Sigmoid colon (tissue), 7 donors: ENCODE data around the gene SPIRE1. TPM values are rescaled to one million over a fixed set of nuclear protein-coding genes. Genes with fewer than 3 reads are reported as not detected.
A peak's percentile ranks its signal among the peaks of the same experiment; 100 is the strongest.

ENCODE experiments used
- DNase-seq: peaks from one replicate; pipeline ENCODE4 v3.0.0-alpha.2; 2019
- H3K27ac ChIP-seq, 4 donors: fragments of 200-600 bp; sonication (generic); one replicate each; pipeline ENCODE4 v1.5.1; 2016 to 2019; ENCODE audit warnings: mild to moderate bottlenecking in 1 of 4
- H3K27me3 ChIP-seq, 3 donors: fragments of 200-600 bp; sonication (generic); one replicate each; pipeline ENCODE4 v1.5.1; 2019; ENCODE audit warnings: mild to moderate bottlenecking in 1 of 3
- H3K36me3 ChIP-seq, 4 donors: fragments of 200-600 bp; sonication (generic); one replicate each; pipeline ENCODE4 v1.5.1; 2016 to 2019
- H3K4me1 ChIP-seq, 4 donors: fragments of 200-600 bp; sonication (generic); one replicate each; pipeline ENCODE4 v1.5.1; 2017 to 2019
- H3K4me3 ChIP-seq, 4 donors: fragments of 200-600 bp; sonication (generic); one replicate each; pipeline ENCODE4 v1.5.1; 2017 to 2019; ENCODE audit warnings: mild to moderate bottlenecking in 2 of 4, moderate library complexity in 1 of 4
- H3K9me3 ChIP-seq, 4 donors: fragments of 200-600 bp in 3 of 4; sonication (generic) in 3 of 4; one replicate each; pipeline versions ENCODE4 v1.5.1 to v1.6.1; 2013 to 2019
- CTCF ChIP-seq, 4 experiments: fragments of 450-650 bp in 3 of 4; fragments of 200-600 bp in 1 of 4; IDR thresholded peaks; one replicate each; pipeline ENCODE4 v1.5.1; 2016 to 2019; ENCODE audit warnings: antibody characterized with exemption in 4 of 4, mild to moderate bottlenecking in 3 of 4, moderate library complexity in 2 of 4
- EP300 ChIP-seq, 4 donors: sonication (generic); formaldehyde crosslinking; IDR thresholded peaks; one replicate each; pipeline ENCODE4 v1.6.1; 2017; ENCODE audit warnings: antibody characterized with exemption in 4 of 4
- POLR2A ChIP-seq, 2 donors: fragments of 450-650 bp; IDR thresholded peaks; one replicate each; pipeline ENCODE4 v1.6.1; 2016; ENCODE audit warnings: antibody characterized with exemption in 2 of 2, mild to moderate bottlenecking in 2 of 2, moderate library complexity in 2 of 2
- POLR2AphosphoS5 ChIP-seq, 4 donors: sonication (generic); formaldehyde crosslinking; IDR thresholded peaks; one replicate each; pipeline ENCODE4 v1.6.1; 2017; ENCODE audit warnings: antibody characterized with exemption in 4 of 4
- WGBS, 2 donors: extraction: QIAGEN DNeasy Blood & Tissue Kit; methylation state at CpG; one replicate each; pipeline ENCODE4 v1.1.7; 2013; 5-methylcytosine and 5-hydroxymethylcytosine counted together
- intact Hi-C: fragments of 100-400 bp; cut with DNase I; formaldehyde crosslinking; loops from one replicate; pipeline ENCODE4 v1.15.1; 2023
- polyA plus RNA-seq, 3 donors: library from polyadenylated mRNA; stranded (reverse); fragments of 200-250 nt; gene quantifications; one replicate each; pipeline ENCODE4 v1.2.3, GENCODE V29; 2013
- total RNA-seq, 4 donors: library from RNA; depleted of rRNA; stranded (reverse); fragments of >200 nt; gene quantifications; one replicate each; pipeline ENCODE4 v1.1.0, GENCODE V29; 2016
- donor health status: healthy with polysubstance abuse.
- donor health status: Bipolar disorder and iron deficiency.
- donor health status: healthy.

SPIRE1 gene
- 10 to 100 TPM; 22.7 to 31.6 (median 24.8) TPM for total RNA-seq
- 1 to 10 TPM; 2.1 to 5.4 (median 3.5) TPM for polyA plus RNA-seq

DNA sequence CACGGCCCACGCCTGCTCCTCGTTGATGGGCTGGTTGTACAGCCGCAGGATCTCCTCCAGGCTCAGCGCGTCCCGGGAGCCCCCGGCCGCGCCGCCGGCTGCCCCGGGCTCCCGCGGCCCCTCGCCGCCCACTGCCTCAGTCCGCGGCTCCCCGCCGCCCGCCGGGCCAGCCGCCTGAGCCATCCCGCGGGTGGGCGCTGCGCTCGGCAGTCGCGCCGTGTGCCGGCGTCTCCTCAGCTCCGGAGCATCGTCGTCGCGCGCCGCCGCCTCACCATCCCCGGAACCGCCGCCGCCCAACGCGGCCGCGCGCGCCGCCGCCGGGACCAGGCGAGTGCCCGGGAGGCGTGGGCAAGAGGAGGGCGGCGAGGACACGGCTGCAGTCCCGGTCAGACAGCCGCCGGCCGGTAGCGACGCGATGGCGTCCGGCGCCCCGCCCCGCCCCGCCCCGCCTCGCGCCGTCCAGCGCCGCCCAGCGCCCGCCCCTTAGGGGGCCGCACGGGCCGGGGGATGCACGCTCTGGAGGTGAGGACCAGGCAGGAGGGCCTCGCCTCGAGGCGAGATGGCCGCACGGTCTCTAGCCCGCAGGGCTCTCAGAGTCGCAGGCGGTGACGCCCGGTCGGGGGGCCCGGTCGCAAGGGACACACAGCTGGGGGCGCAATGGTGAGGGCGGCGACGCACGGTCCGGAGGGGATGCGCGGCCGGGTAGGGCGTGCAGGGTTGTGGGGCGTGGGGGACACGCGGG is at the start of gene SPIRE1:
TSS of gene SPIRE1 (minus strand) at position 424 of the 742 bp plus-strand sequence. CDS start at position 183, 241 bp downstream.
- intact Hi-C loops, result loop anchor here (5.0 to 10.0 kb wide), 5 partner anchors 224 to 803 kb away; partner anchors contain the start of genes AFG3L2, CHMP1B, PRELID3A and PTPN2
- peak; percentile 86 for DNase-seq
- Histone ChIP-seq H3K4me3 (peak within 1 kb of the TSS; percentile 72 to 92 (median 82)), H3K4me1 (peaks cover 0 to 25% (median 12%) of the 10 kb centered on the region in 4 donors), H3K27me3 (no peaks in the 10 kb centered on the region), H3K9me3 (no peaks in the 10 kb centered on the region), H3K36me3 (no peaks in the 10 kb centered on the region), H3K27ac (peak within 1 kb of the TSS; percentile 98)
- 1% methylated on average over 112 of the region's 112 CpGs for WGBS, 2 donors
- TF ChIP-seq CTCF (IDR thresholded peaks at IDR 0.05) (no peak), POLR2A (IDR thresholded peaks at IDR 0.05) (no peak), POLR2AphosphoS5 (IDR thresholded peaks at IDR 0.05) (peak in 3 of 4 donors; percentile 56 to 74 (median 61)), EP300 (IDR thresholded peaks at IDR 0.05) (no peak)

DNA sequence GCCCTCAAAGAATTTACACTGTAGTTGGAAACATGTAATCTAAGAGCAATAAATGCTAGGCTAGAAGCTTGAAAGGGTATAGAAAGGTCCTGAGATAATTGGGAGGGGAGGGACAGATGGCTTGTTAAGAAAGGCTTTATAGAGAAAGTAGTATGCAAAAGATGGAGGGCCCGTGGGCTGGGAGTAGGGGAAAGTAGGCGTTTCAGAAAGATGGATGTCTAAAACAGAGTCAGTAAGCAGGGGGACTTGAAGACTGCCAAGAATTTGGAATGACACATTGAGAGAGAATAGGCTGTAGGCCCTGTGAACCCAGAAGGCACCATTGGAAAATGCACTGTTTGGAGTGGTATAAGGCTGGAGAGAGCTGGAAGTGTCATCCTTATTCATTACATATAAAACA is 45.8 kb upstream of the SPIRE1 start:
- peaks cover under 1 to 37% (median 11%) of the 10 kb centered on the region in 4 donors for H3K36me3 ChIP-seq
- TF ChIP-seq CTCF (IDR thresholded peaks at IDR 0.05) (no peak), POLR2AphosphoS5 (IDR thresholded peaks at IDR 0.05) (no peak), POLR2A (IDR thresholded peaks at IDR 0.05) (no peak), EP300 (IDR thresholded peaks at IDR 0.05) (no peak)
- 1% methylated on average over 2 of the region's 2 CpGs for WGBS, 2 donors
- DNase-seq, result no peak
- peak overlapping the region; percentile 90 to 95 (median 94) for H3K27ac ChIP-seq
- no peaks in the 10 kb centered on the region for H3K9me3 ChIP-seq
- intact Hi-C loops, result loop anchor here (5.0 kb wide), 3 partner anchors 179 to 1024 kb away; partner anchors contain the start of genes CHMP1B, FAM210A, PTPN2 and RNMT
- peaks cover 0 to 34% (median 27%) of the 10 kb centered on the region in 4 donors for H3K4me1 ChIP-seq
- H3K27me3 ChIP-seq, result no peaks in the 10 kb centered on the region
- H3K4me3 ChIP-seq, result peak overlapping the region; percentile 68 to 92 (median 88)

- no peaks in the 10 kb centered on the region for H3K27me3 ChIP-seq
- H3K36me3 ChIP-seq, result peaks cover 0 to 34% (median 11%) of the 10 kb centered on the region in 4 donors
- no peak for TF ChIP-seq POLR2A (IDR thresholded peaks at IDR 0.05)
- TF ChIP-seq CTCF (IDR thresholded peaks at IDR 0.05), result no peak
- peak overlapping the region; percentile 68 to 92 (median 88) for H3K4me3 ChIP-seq
- no peaks in the 10 kb centered on the region for H3K9me3 ChIP-seq
- no peak for DNase-seq
- 0% methylated on average over 28 of the region's 28 CpGs for WGBS, 2 donors
- H3K27ac ChIP-seq, result peak overlapping the region; percentile 90 to 95 (median 94)
- H3K4me1 ChIP-seq, result peaks cover 0 to 34% (median 27%) of the 10 kb centered on the region in 4 donors
- intact Hi-C loops, result loop anchor here (5.0 kb wide), 3 partner anchors 179 to 1024 kb away; partner anchors contain the start of genes CHMP1B, FAM210A, PTPN2 and RNMT
Observed at GRCh38 chr18:12703096-12703567, 45.2 kb upstream of the SPIRE1 start.

DNA sequence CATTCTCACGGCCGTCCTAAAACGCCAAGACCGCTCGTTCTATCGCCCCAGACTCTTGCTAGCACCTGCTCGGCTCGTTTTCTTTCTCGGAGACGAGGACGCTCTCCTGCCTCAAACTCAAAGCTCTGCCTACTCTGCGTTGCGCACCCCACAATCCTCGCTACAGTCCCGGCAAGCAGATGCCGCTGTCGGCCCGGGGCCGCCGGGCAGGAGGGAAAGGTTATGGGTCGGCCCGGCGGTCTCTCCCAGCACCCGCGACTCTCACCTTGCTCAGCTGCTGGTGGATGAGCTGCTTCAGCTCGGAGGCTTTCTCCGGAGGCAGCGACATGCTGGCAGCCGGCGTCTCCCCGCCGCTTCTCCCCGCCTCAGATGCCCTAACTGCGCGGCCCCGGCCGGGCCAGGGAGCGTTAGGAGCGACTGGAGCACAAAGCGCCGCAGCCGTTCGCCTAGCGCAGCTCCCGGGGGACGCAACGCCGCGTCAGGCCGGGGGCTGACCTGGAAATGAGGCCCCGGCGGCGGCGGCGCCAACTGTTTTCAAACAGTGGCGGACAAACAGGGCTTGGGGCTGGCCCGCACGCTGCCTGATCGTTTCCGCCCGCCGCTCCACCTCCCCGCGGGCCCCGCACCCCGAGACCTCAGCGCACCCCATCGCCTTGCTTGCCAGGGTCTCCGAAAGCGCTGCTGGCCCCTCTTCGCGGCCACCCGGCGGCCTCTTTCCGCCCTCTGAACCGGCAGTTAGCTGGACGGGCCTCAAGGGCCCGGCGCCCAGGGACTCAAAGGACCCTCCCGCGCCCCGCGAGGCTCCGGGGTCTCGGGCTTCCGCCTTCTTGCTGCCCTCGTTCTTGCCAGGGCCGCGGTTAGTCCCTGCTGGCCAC is 44.6 kb upstream of the SPIRE1 start, which contains the start of the genes CEP76 and PSMG2:
TSS of gene CEP76 (minus strand) at position 503 of the 875 bp plus-strand sequence. CDS start at position 328, 175 bp downstream.
TSS of gene PSMG2 (plus strand) at position 822 of the 875 bp plus-strand sequence. CDS start 66 bp downstream, outside the sequence.
- Histone ChIP-seq H3K27me3 (no peaks in the 10 kb centered on the region), H3K36me3 (peaks cover 0 to 27% (median 5%) of the 10 kb centered on the region in 4 donors), H3K4me3 (peak within 1 kb of the TSS; percentile 68 to 92 (median 88)), H3K9me3 (no peaks in the 10 kb centered on the region), H3K4me1 (peaks cover 0 to 34% (median 27%) of the 10 kb centered on the region in 4 donors), H3K27ac (peak within 1 kb of the TSS; percentile 90 to 95 (median 94))
- 0% methylated on average over 89 of the region's 89 CpGs for WGBS, 2 donors
- DNase-seq, result peak; percentile 93
- intact Hi-C loops, result loop anchor here (5.0 kb wide), 3 partner anchors 180 to 1025 kb away; partner anchors contain the start of genes CHMP1B, FAM210A, PTPN2 and RNMT
- no peak for TF ChIP-seq EP300 (IDR thresholded peaks at IDR 0.05)
- peak; percentile 63 to 92 (median 88) for TF ChIP-seq POLR2AphosphoS5 (IDR thresholded peaks at IDR 0.05)
- peak; percentile 70 to 79 for TF ChIP-seq POLR2A (IDR thresholded peaks at IDR 0.05)
